ENCODE measurements around the gene PDGFD. TPM values are rescaled to one million over a fixed set of nuclear protein-coding genes. Genes with fewer than 3 reads are reported as not detected.

The PDGFD gene
- total RNA-seq, 1 experiment from 2014 or later, result 1.7 TPM

DNA sequence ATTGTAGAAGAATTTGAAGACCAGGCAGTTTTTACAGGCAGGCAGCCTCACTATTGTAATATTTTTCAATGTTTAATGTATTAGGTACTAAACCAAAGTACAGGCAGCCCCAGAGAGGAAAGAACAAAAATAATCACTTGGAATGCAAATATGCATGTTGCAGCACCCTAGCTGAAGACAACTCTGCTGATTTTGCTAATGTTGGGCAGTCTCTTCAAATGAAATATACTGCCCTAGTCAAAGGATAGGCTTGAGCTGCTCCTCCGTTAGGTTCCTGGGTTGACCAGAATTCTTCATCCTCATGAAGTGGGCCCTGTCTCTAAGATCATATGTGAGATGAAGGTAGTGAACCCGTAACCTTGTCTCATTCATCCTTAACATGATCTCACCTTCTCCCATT, 280.7 kb downstream of the PDGFD start:
- no peak overlapping the region for H3K27ac ChIP-seq (ENCODE audit: insufficient read length, low read depth, low read length)
- no peak overlapping the region for H3T11ph ChIP-seq (ENCODE audit: low read length)
- no peak overlapping the region for H3K14ac ChIP-seq (ENCODE audit: insufficient read depth, low read length)
- no peak overlapping the region for H2AK5ac ChIP-seq (ENCODE audit: insufficient read length, low read length)
- H4K8ac ChIP-seq (replicated peaks; ENCODE audit: insufficient read length, low read depth, low read length), result no peak overlapping the region
- no peak overlapping the region for H2BK20ac ChIP-seq (ENCODE audit: low read depth, low read length, poor library complexity, severe bottlenecking)
- no peaks in the 10 kb centered on the region for H3K79me1 ChIP-seq (ENCODE audit: insufficient read depth, low read depth, low read length, poor library complexity, severe bottlenecking)
- H3K4me3 Mint-ChIP-seq, result no peak overlapping the region
- H2AFZ ChIP-seq (ENCODE audit: low read length), result no peak overlapping the region
- H3K9me3 ChIP-seq (ENCODE audit: control insufficient read depth, low read depth, low read length), result no peaks in the 10 kb centered on the region
- no peak overlapping the region for H3K18ac ChIP-seq (ENCODE audit: insufficient read length, low read depth, low read length)
- TF ChIP-seq, protein P1, sequence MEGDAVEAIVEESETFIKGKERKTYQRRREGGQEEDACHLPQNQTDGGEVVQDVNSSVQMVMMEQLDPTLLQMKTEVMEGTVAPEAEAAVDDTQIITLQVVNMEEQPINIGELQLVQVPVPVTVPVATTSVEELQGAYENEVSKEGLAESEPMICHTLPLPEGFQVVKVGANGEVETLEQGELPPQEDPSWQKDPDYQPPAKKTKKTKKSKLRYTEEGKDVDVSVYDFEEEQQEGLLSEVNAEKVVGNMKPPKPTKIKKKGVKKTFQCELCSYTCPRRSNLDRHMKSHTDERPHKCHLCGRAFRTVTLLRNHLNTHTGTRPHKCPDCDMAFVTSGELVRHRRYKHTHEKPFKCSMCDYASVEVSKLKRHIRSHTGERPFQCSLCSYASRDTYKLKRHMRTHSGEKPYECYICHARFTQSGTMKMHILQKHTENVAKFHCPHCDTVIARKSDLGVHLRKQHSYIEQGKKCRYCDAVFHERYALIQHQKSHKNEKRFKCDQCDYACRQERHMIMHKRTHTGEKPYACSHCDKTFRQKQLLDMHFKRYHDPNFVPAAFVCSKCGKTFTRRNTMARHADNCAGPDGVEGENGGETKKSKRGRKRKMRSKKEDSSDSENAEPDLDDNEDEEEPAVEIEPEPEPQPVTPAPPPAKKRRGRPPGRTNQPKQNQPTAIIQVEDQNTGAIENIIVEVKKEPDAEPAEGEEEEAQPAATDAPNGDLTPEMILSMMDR (conservative IDR thresholded peaks at IDR 0.05), result no peak
- no peaks in the 10 kb centered on the region; the same call in 1 of the 2 replicates for H3K4me1 ChIP-seq (ENCODE audit: insufficient read depth, low read length)
- no peak overlapping the region for H3K4me2 ChIP-seq (ENCODE audit: insufficient read depth, insufficient read length, low read length)
- no peak for DNase-seq
- no peak overlapping the region for H3K9ac ChIP-seq (ENCODE audit: extremely low read depth, insufficient read length, low read length)
- no peak overlapping the region for H2BK15ac ChIP-seq (ENCODE audit: low read depth, low read length)
- no peaks in the 10 kb centered on the region for H3K79me2 ChIP-seq (ENCODE audit: insufficient read depth, low read length)
- no peaks in the 10 kb centered on the region for H3K9me3 Mint-ChIP-seq
- H3K27me3 ChIP-seq (ENCODE audit: insufficient read depth, low read length), result no peaks in the 10 kb centered on the region
- H4K20me1 ChIP-seq (ENCODE audit: control insufficient read depth, insufficient read depth, insufficient read length), result no peaks in the 10 kb centered on the region
- H3K27me3 Mint-ChIP-seq (ENCODE audit: low read depth), result no peaks in the 10 kb centered on the region
- no peak overlapping the region for H2BK120ac ChIP-seq (ENCODE audit: low read depth, low read length, poor library complexity, severe bottlenecking)
- H3K4ac ChIP-seq (ENCODE audit: low read depth, low read length), result no peak overlapping the region
- H3K27ac Mint-ChIP-seq, result no peak overlapping the region
- no peaks in the 10 kb centered on the region for H3K4me1 Mint-ChIP-seq
- no peaks in the 10 kb centered on the region for H3K36me3 Mint-ChIP-seq (ENCODE audit: insufficient read depth in 1 of 3, low read depth in 3 of 3)
- H2BK12ac ChIP-seq (ENCODE audit: insufficient read length, low read depth, low read length), result no peak overlapping the region
- no peak overlapping the region for H3K56ac ChIP-seq (ENCODE audit: insufficient read length, low read depth, low read length)
- H3K23me2 ChIP-seq (ENCODE audit: insufficient read length, low read depth, low read length, poor library complexity, severe bottlenecking), result no peaks in the 10 kb centered on the region
- no peak overlapping the region for H4K91ac ChIP-seq (ENCODE audit: insufficient read length, low read depth, low read length)
- no CpG with 5 or more reads among the region's 2 CpGs for WGBS (ENCODE audit: extremely low coverage, insufficient read length, low lambda C conversion rate)
- no peak overlapping the region for H4K5ac ChIP-seq (ENCODE audit: insufficient read length, low read depth, low read length)
- no peak overlapping the region for H2BK5ac ChIP-seq (ENCODE audit: insufficient read length, low read length)
- no peak overlapping the region for H3K23ac ChIP-seq (ENCODE audit: insufficient read length, low read depth, low read length)
